Mesodermal cell (in vitro differentiated cells): ENCODE results near the gene RAP2B.
"Not testable (repeated sequence)": the region's sequence is repeated elsewhere in the genome, so short reads cannot be mapped to it uniquely, and the experiment has no call there.

ENCODE experiments used
- H3K27ac ChIP-seq: 2 replicates; pipeline ENCODE4 v1.7.0; 2013; ENCODE audit warnings: mild to moderate bottlenecking, low read depth, low read length, moderate library complexity; ENCODE audit not compliant: severe bottlenecking
- H3K36me3 ChIP-seq: 2 replicates; pipeline ENCODE4 v1.7.1; 2013; ENCODE audit warnings: mild to moderate bottlenecking, low read length, moderate library complexity; ENCODE audit not compliant: control insufficient read depth, insufficient read depth
- H3K4me1 ChIP-seq: one replicate; pipeline ENCODE4 v1.7.1; 2013; ENCODE audit warnings: mild to moderate bottlenecking, low read length; ENCODE audit not compliant: insufficient read depth, control insufficient read depth, poor library complexity, severe bottlenecking
- H3K4me3 ChIP-seq: 2 replicates; pipeline ENCODE4 v1.7.0; 2013; ENCODE audit warnings: low read length, control low read depth, mild to moderate bottlenecking; ENCODE audit not compliant: insufficient read depth, poor library complexity, severe bottlenecking; ENCODE audit errors: extremely low read depth
- H3K9me3 ChIP-seq: 2 replicates; pipeline ENCODE4 v1.7.1; 2013; ENCODE audit warnings: mild to moderate bottlenecking, low read length, moderate library complexity; ENCODE audit not compliant: control insufficient read depth
- WGBS, 2 experiments: methylation state at CpG; one replicate each; pipeline ENCODE4 v1.1.5; 2013; ENCODE audit warnings: missing lambda C conversion rate in 2 of 2; ENCODE audit not compliant: insufficient coverage in 2 of 2; 5-methylcytosine and 5-hydroxymethylcytosine counted together

Gene RAP2B

GRCh38 chr3:153142961-153143360 is 19.1 kb upstream of the RAP2B start:
- H3K4me3 ChIP-seq = no peak overlapping the region
- no CpG with 5 or more reads among the region's 1 CpG for WGBS, 2 experiments
- peaks cover 38% of the 10 kb centered on the region for H3K4me1 ChIP-seq
- H3K36me3 ChIP-seq = no peaks in the 10 kb centered on the region
- H3K27ac ChIP-seq = no peak overlapping the region
- no peaks in the 10 kb centered on the region for H3K9me3 ChIP-seq

GRCh38 chr3:153144071-153144470 is 18.0 kb upstream of the RAP2B start:
- WGBS, 2 experiments = no CpG with 5 or more reads among the region's 1 CpG

GRCh38 chr3:153144779-153145178 is 17.2 kb upstream of the RAP2B start:
- no peaks in the 10 kb centered on the region for H3K9me3 ChIP-seq
- H3K27ac ChIP-seq = no peak overlapping the region
- no CpG with 5 or more reads among the region's 1 CpG for WGBS, 2 experiments
- H3K4me3 ChIP-seq = no peak overlapping the region
- H3K36me3 ChIP-seq = no peaks in the 10 kb centered on the region
- peaks cover 25% of the 10 kb centered on the region for H3K4me1 ChIP-seq

More at GRCh38 chr3:153144071-153144470, 18.0 kb upstream of the RAP2B start:
- Histone ChIP-seq H3K4me1 (peaks cover 29% of the 10 kb centered on the region), H3K4me3 (no peak overlapping the region), H3K36me3 (no peaks in the 10 kb centered on the region), H3K9me3 (no peaks in the 10 kb centered on the region), H3K27ac (no peak overlapping the region)

GRCh38 chr3:153145454-153145853 is 16.6 kb upstream of the RAP2B start:
- H3K36me3 ChIP-seq = no peaks in the 10 kb centered on the region
- no peak overlapping the region for H3K27ac ChIP-seq
- no peaks in the 10 kb centered on the region for H3K9me3 ChIP-seq
- no peak overlapping the region for H3K4me3 ChIP-seq
- peaks cover 20% of the 10 kb centered on the region for H3K4me1 ChIP-seq

GRCh38 chr3:153146191-153147053 is 15.6 kb upstream of the RAP2B start:
- Histone ChIP-seq H3K36me3 (no peaks in the 10 kb centered on the region), H3K4me3 (no peak overlapping the region), H3K27ac (no peak overlapping the region), H3K4me1 (peaks cover 23% of the 10 kb centered on the region), H3K9me3 (no peaks in the 10 kb centered on the region)
- WGBS, 2 experiments = 100% methylated on average over 1 to 2 of the region's 6 CpGs

- Histone ChIP-seq H3K9me3 (no peaks in the 10 kb centered on the region), H3K27ac (no peak overlapping the region), H3K36me3 (no peaks in the 10 kb centered on the region), H3K4me3 (no peak overlapping the region), H3K4me1 (peaks cover 5% of the 10 kb centered on the region)
- WGBS, 2 experiments = 66 to 83% methylated on average over 2 of the region's 2 CpGs
Observed at GRCh38 chr3:153150991-153151390, 11.0 kb upstream of the RAP2B start.

GRCh38 chr3:153155786-153156185 is 6.2 kb upstream of the RAP2B start:
- H3K4me3 ChIP-seq, H3K27ac ChIP-seq, H3K36me3 ChIP-seq, H3K4me1 ChIP-seq, H3K9me3 ChIP-seq: not testable (repeated sequence)
- 94 to 96% methylated on average over 12 to 17 of the region's 29 CpGs for WGBS, 2 experiments

- WGBS, 2 experiments = 92 to 100% methylated on average over 1 to 2 of the region's 4 CpGs
- Histone ChIP-seq H3K4me1 (peaks cover 3% of the 10 kb centered on the region), H3K9me3 (no peaks in the 10 kb centered on the region), H3K36me3 (no peaks in the 10 kb centered on the region), H3K4me3 (no peak overlapping the region), H3K27ac (no peak overlapping the region)
Observed at GRCh38 chr3:153158189-153158588, 3.8 kb upstream of the RAP2B start.

- Histone ChIP-seq H3K36me3 (peaks cover 4% of the 10 kb centered on the region), H3K4me1 (peaks cover 3% of the 10 kb centered on the region), H3K4me3 (no peak overlapping the region), H3K9me3 (no peaks in the 10 kb centered on the region), H3K27ac (no peak overlapping the region)
- WGBS, 2 experiments = 84 to 88% methylated on average over 3 to 5 of the region's 9 CpGs
Observed at GRCh38 chr3:153158961-153159735, 2.9 kb upstream of the RAP2B start.

GRCh38 chr3:153159771-153160397 is 2.1 kb upstream of the RAP2B start:
- peak overlapping the region; percentile 97 for H3K27ac ChIP-seq
- WGBS, 2 experiments = 75 to 94% methylated on average over 2 to 3 of the region's 9 CpGs
- H3K4me3 ChIP-seq = peak overlapping the region; percentile 98

More at GRCh38 chr3:153159771-153160397, 2.1 kb upstream of the RAP2B start:
- H3K4me1 ChIP-seq = peaks cover 3% of the 10 kb centered on the region
- no peaks in the 10 kb centered on the region for H3K9me3 ChIP-seq
- peaks cover 5% of the 10 kb centered on the region for H3K36me3 ChIP-seq
